GM12872 (cell line): ENCODE measurements around the gene CAPN5.

Source experiments
- TF ChIP-seq, protein P1 (sequence below): IDR thresholded peaks from 3 replicates; pipeline ENCODE4 v1.5.1; 2011; ENCODE audit warnings: low read depth, mild to moderate bottlenecking, low read length, moderate library complexity; ENCODE audit not compliant: insufficient read depth

The CAPN5 gene

DNA sequence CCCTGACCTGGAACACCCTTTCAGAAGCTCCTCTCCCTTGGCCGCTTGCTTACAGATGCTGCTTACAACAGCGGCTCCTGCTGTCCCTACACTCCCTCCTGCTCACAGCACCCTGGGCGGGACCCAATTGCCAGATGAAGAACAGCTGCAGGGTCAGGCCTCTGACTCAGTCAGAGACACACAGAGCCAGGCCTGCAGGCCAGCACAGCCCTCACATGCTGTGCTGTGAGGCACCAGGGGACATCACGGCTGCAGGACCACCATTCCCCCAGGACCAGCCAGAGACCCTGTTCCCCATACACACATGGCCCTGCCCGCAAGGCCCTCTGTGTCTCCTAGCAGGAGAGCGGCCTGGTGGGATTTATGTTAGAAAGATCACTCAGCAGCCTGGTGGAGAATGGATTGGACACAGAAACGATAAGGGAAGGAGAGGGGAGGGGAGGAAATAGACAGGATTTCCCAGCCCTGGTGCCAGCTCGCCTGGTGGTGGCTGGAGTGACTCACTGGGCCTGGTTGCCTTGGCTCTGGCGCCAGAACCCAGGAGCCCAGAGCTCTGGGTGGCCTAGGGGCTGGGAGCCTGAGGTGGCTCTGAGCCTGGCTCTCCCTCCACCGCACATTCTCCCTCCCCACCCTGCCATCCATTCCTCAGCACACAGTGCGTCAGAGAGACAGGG is 6.7 kb downstream of the CAPN5 start:
- TF ChIP-seq, protein P1, sequence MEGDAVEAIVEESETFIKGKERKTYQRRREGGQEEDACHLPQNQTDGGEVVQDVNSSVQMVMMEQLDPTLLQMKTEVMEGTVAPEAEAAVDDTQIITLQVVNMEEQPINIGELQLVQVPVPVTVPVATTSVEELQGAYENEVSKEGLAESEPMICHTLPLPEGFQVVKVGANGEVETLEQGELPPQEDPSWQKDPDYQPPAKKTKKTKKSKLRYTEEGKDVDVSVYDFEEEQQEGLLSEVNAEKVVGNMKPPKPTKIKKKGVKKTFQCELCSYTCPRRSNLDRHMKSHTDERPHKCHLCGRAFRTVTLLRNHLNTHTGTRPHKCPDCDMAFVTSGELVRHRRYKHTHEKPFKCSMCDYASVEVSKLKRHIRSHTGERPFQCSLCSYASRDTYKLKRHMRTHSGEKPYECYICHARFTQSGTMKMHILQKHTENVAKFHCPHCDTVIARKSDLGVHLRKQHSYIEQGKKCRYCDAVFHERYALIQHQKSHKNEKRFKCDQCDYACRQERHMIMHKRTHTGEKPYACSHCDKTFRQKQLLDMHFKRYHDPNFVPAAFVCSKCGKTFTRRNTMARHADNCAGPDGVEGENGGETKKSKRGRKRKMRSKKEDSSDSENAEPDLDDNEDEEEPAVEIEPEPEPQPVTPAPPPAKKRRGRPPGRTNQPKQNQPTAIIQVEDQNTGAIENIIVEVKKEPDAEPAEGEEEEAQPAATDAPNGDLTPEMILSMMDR, result no peak

DNA sequence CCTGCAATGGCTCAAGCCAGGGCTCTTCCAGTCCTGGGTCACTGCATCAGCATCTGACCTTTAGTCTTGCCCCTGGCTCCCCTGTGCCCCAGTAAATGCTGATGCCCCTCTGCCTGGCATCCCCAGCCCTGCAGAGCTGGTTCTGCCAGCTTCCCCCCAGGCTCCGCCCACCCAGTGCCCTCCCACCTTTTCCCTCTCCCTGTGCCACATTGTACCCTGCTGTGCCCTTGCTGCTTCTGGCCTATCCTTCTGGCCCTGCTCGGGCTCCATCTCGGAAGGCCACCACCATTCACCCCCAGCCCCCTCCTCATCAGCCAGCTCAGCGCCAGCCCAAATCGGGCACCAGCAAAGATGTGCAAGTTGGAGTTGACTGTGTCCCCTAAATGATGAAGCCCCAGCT is 7.4 kb downstream of the CAPN5 start:
- TF ChIP-seq, protein P1, result no peak

DNA sequence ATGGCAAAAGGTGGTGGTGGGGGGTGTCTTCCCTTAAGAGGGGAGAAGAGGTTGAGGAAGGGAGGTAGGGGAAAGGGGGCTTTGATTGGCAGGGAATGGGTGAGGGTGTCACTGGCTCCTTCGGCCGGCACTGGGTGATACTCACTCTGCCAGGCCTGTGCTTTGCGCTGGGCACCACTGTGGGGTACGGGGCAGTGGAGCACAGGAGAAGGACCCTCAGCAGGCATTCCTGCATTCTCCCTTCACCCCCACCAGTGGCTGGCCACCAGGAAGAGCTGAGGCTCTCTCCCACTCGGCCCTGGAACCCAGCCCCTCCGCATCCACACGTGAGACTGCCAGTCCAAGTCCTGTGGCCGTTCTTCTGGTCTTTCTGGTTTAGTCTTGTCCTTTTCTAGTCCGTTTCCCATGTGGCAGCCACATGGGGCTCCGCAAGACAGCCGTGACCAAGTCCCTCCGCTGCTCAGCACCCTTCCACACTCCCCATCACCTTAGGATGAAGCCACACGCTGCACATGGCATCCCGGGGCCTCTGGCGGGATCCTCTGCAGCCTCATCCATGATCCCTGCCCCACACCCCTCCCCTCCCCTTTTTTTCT is 8.0 kb downstream of the CAPN5 start:
- TF ChIP-seq, protein P1, result no peak

DNA sequence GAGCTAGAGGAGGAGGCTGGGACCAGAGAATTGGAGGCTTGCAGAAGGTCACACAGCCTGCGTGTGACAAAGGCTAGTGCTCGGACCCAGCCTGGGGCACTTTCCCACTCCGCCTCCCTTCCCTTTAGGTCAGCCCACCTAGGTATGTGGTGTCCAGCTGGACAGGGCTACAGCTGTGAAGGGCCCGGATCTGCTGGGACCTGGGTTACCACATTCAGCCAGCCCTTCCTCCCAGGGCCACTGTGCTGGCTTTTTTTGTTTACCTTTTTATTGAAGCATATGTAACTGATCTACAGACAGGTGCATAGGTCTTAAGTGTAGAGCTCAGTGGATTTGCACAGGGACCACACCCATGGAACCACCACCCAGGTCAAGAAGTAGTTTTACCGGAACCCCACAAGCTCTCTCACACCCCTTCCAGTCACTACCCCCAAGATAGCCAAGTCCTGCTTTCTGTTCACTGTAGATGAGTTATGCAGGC is 8.7 kb downstream of the CAPN5 start:
- TF ChIP-seq, protein P1, result no peak

DNA sequence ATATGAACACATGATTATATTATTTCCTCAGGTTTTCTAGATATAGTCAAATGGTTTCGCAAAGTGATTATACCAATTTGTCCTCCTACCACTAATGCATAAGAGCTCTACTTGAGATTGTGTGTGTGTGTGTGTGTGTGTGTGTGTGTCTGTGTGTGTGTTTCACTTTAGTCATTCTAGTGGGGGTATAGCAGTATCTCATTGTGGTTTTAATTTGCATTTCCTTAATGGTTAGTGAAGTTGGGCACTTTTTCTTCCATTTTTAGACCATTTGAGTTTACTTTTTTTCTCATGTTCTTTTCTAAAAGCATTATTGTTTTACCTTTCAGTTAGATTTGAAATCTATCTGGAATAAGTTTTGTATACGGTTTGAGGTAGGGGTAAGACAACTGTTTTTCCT is 12.9 kb downstream of the CAPN5 start:
- TF ChIP-seq, protein P1, result no peak

DNA sequence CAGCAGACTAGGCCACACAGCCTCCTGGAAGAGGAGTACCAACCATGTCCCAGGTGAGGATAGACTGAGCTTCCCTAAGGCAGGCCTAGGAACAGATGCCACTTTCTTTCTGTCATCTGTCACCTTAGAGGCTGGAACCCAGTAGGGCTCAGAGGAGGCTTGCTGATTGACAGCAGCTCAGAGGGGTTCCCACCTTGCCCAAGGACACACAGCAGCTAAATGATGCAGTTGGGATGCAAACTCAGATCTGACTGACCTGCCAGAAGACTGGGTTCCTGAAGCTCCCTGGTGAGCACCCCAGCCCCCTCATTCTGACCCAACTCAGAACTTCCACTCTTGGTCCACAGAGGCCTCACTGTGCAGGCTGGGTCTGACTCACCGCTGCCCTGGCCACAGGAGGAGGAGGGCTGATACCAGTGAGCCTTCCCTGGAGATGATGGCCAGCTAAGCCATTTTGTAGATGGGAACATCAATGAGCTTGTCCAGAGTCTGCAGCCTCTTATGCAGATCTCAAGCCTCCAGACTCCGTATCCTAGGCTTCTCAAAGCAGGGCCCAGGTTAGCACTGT is 14.0 kb downstream of the CAPN5 start:
- TF ChIP-seq, protein P1, result no peak

DNA sequence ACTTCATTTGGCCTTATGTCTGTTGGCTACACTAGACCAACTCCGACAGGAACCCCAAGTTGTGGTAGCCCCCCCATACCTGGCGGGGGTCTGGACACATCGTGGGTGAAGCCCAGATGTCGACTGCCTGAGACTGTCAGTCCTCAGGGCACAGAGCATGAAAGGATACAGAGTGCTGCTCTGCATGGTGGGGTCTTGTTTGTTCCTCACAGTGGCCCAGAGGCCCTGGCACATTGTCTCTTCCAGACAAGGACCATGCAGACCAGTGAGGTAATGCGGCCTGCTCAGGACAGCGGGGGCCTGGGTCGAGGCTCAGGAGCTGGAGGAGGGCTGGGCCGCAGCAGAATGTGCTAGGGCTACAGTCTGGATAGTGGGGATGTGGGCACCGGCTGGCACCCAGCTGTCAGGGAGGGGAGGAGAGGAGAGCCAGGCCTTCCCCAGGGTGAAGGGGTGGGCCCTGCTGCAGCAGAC is 14.6 kb downstream of the CAPN5 start:
- TF ChIP-seq, protein P1, result no peak
